GM23338 (cell line): ENCODE measurements around the gene PRSS27. TPM values are rescaled to one million over a fixed set of nuclear protein-coding genes. Genes with fewer than 3 reads are reported as not detected.

ENCODE experiments used
- ATAC-seq: fragments of 200-7000 bp; cut with Tn5 transposase; 3 replicates; pipeline ENCODE4 v1.9.1; 2020
- DNase-seq: peaks from one replicate; pipeline ENCODE4 v3.0.0-alpha.2; 2015; ENCODE audit warnings: low spot score
- H2AFZ ChIP-seq: fragments of 200-600 bp; sonication (generic); 2 replicates; pipeline ENCODE4 v1.8.0; 2016; ENCODE audit warnings: antibody characterized with exemption, mild to moderate bottlenecking, moderate library complexity
- H3F3A ChIP-seq: fragments of 200-600 bp; sonication (generic); replicated peaks from 2 replicates; pipeline ENCODE4 v1.8.0; 2017; ENCODE audit warnings: antibody characterized with exemption, mixed run types, low read depth
- H3K27ac ChIP-seq: fragments of 200-600 bp; sonication (generic); 2 replicates; pipeline ENCODE4 v1.6.1; 2016; ENCODE audit warnings: low read depth
- H3K27me3 ChIP-seq: fragments of 200-600 bp; sonication (generic); 2 replicates; pipeline ENCODE4 v1.8.0; 2016; ENCODE audit warnings: mild to moderate bottlenecking, mixed run types, moderate library complexity; ENCODE audit not compliant: insufficient read depth
- H3K36me3 ChIP-seq: fragments of 200-600 bp; sonication (generic); 2 replicates; pipeline ENCODE4 v1.8.0; 2016; ENCODE audit warnings: mild to moderate bottlenecking; ENCODE audit not compliant: insufficient read depth
- H3K4me1 ChIP-seq: fragments of 200-600 bp; sonication (generic); 2 replicates; pipeline ENCODE4 v1.8.0; 2016; ENCODE audit warnings: mild to moderate bottlenecking, moderate library complexity; ENCODE audit not compliant: insufficient read depth
- H3K4me2 ChIP-seq: fragments of 200-600 bp; sonication (generic); 2 replicates; pipeline ENCODE4 v1.7.1; 2017; ENCODE audit warnings: mixed run types
- H3K4me3 ChIP-seq: fragments of 200-600 bp; sonication (generic); 2 replicates; pipeline ENCODE4 v1.6.1; 2016; ENCODE audit warnings: mixed run types
- H3K79me2 ChIP-seq: fragments of 200-600 bp; sonication (generic); replicated peaks from 2 replicates; pipeline ENCODE4 v1.8.0; 2017; ENCODE audit warnings: mild to moderate bottlenecking; ENCODE audit not compliant: insufficient read depth
- H3K9me2 ChIP-seq: fragments of 200-600 bp; sonication (generic); 2 replicates; pipeline ENCODE4 v1.8.0; 2017; ENCODE audit not compliant: insufficient read depth
- H4K20me1 ChIP-seq: fragments of 200-600 bp; sonication (generic); replicated peaks from 2 replicates; pipeline ENCODE4 v1.8.0; 2017; ENCODE audit warnings: mild to moderate bottlenecking; ENCODE audit not compliant: insufficient read depth
- H3K27ac Mint-ChIP-seq: 2 replicates; pipeline ENCODE4 v1.8.0; 2020; ENCODE audit warnings: inconsistent platforms, mild to moderate bottlenecking, moderate library complexity, mixed read lengths
- H3K27me3 Mint-ChIP-seq: 3 replicates; pipeline ENCODE4 v1.8.0; 2022; ENCODE audit warnings: low read depth, mild to moderate bottlenecking, moderate library complexity, mixed read lengths, inconsistent platforms; ENCODE audit not compliant: insufficient read depth, poor library complexity
- H3K36me3 Mint-ChIP-seq: 3 replicates; pipeline ENCODE4 v1.8.0; 2021; ENCODE audit warnings: low read depth, mild to moderate bottlenecking, inconsistent platforms, moderate library complexity, mixed read lengths
- H3K4me1 Mint-ChIP-seq: 3 replicates; pipeline ENCODE4 v1.8.0; 2020; ENCODE audit warnings: mild to moderate bottlenecking, inconsistent platforms, mixed read lengths
- H3K4me3 Mint-ChIP-seq: 3 replicates; pipeline ENCODE4 v1.8.0; 2021; ENCODE audit warnings: moderate library complexity, mild to moderate bottlenecking, inconsistent platforms, mixed read lengths
- H3K9me3 Mint-ChIP-seq: 3 replicates; pipeline ENCODE4 v1.8.0; 2020; ENCODE audit warnings: moderate library complexity, mild to moderate bottlenecking, inconsistent platforms, mixed read lengths
- CREB1 ChIP-seq: fragments of 250-450 bp; sonication (Bioruptor Pico); IDR thresholded peaks from 2 replicates; pipeline ENCODE4 v1.5.0; 2020; ENCODE audit warnings: low read depth, mild to moderate bottlenecking, moderate library complexity
- CTCF ChIP-seq, 2 experiments: fragments of 200-600 bp in 1 of 2; sonication (generic) in 1 of 2; conservative IDR thresholded peaks; 2 replicates each; pipeline versions ENCODE4 v1.5.1 to v1.6.1; 2016 to 2017; ENCODE audit warnings: antibody characterized with exemption in 2 of 2, low read depth in 2 of 2, mild to moderate bottlenecking in 2 of 2, moderate library complexity in 1 of 2
- ETS1 ChIP-seq: IDR thresholded peaks from 2 replicates; pipeline ENCODE4 v1.6.1; 2016; ENCODE audit warnings: antibody characterized with exemption
- EZH2 ChIP-seq: fragments of 200-600 bp; sonication (generic); IDR thresholded peaks from one replicate; pipeline ENCODE4 v1.8.0; 2017; ENCODE audit warnings: antibody characterized with exemption, mild to moderate bottlenecking, low read depth; ENCODE audit not compliant: unreplicated experiment
- EZH2phosphoT487 ChIP-seq: fragments of 200-600 bp; sonication (generic); IDR thresholded peaks from one replicate; pipeline ENCODE4 v1.8.1; 2018; ENCODE audit warnings: antibody characterized with exemption; ENCODE audit not compliant: unreplicated experiment
- JUNB ChIP-seq: IDR thresholded peaks from one replicate; pipeline ENCODE4 v1.6.1; 2016; ENCODE audit warnings: antibody characterized with exemption; ENCODE audit not compliant: unreplicated experiment
- NANOG ChIP-seq: IDR thresholded peaks from 2 replicates; pipeline ENCODE4 v1.6.1; 2016; ENCODE audit warnings: antibody characterized with exemption, borderline replicate concordance
- POLR2AphosphoS5 ChIP-seq: IDR thresholded peaks from 2 replicates; pipeline ENCODE4 v1.6.1; 2016; ENCODE audit warnings: antibody characterized with exemption, low read depth
- STAT1 ChIP-seq: IDR thresholded peaks from one replicate; pipeline ENCODE4 v1.6.1; 2016; ENCODE audit warnings: antibody characterized with exemption; ENCODE audit not compliant: unreplicated experiment
- ZNF114 ChIP-seq: fragments of 250-450 bp; sonication (Bioruptor Pico); IDR thresholded peaks from 2 replicates; pipeline ENCODE4 v1.5.0; 2020; ENCODE audit warnings: mild to moderate bottlenecking, moderate library complexity
- ZNF331 ChIP-seq: fragments of 250-450 bp; sonication (Bioruptor Pico); IDR thresholded peaks from 2 replicates; pipeline ENCODE4 v1.5.0; 2020; ENCODE audit warnings: low read depth, mild to moderate bottlenecking, moderate library complexity
- ZNF462 ChIP-seq: fragments of 250-450 bp; sonication (Bioruptor Pico); IDR thresholded peaks from 2 replicates; pipeline ENCODE4 v1.5.0; 2020; ENCODE audit warnings: mild to moderate bottlenecking, moderate library complexity
- polyA plus RNA-seq: library from polyadenylated mRNA; unstranded; fragments of >200 nt; fragmentation: Nextera tagmentation; extraction: Ambion mirVana; gene quantifications from 2 replicates; pipeline ENCODE4 v1.2.1, GENCODE V29; 2016
- total RNA-seq: library from RNA; depleted of rRNA; stranded (reverse); fragments of >200 nt; shearing (Covaris generic); gene quantifications from 2 replicates; pipeline ENCODE4 v1.2.3, GENCODE V29; 2014
- TF ChIP-seq, protein P1 (sequence below): IDR thresholded peaks from one replicate; pipeline ENCODE4 v1.6.1; 2018; ENCODE audit warnings: antibody characterized with exemption; ENCODE audit not compliant: unreplicated experiment

Gene PRSS27
- total and polyA plus RNA-seq, 2 experiments from 2014 or later: 0.73 to 1.6 TPM

DNA sequence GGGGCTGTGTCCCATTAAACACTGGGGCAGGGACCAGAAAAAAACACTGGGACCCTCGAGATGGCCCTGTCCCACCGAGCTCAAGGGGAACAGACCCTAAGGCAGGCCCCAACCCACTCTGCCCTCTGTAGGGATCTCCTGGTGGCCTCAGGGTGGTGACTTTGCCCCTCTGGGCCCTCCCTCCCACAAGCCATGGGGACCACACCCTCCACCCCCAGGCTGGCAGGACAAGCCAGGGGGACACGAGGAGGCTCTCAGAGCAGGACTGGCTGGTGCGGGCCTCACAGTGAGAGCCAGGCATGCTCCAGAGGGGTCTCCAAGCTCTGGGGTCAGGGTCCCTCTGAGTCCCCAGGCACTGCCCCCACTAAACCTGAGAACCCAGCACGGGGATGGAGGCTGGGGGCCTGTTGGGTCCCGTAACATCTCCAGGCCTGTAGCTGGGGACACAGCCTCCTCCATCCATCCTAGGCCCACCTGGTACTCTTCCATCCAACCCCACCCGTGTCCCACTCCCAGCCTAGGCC lies 17.9 kb upstream of the PRSS27 start:
- Histone ChIP-seq H2AFZ (no peak overlapping the region), H3K4me1 (no peaks in the 10 kb centered on the region), H3K79me2 (no peaks in the 10 kb centered on the region), H3K36me3 (no peaks in the 10 kb centered on the region), H3K4me3 (no peak overlapping the region), H3K9me2 (no peaks in the 10 kb centered on the region), H3K27me3 (no peaks in the 10 kb centered on the region), H4K20me1 (no peaks in the 10 kb centered on the region), H3K4me2 (no peak overlapping the region), H3F3A (no peaks in the 10 kb centered on the region), H3K27ac (no peak overlapping the region)
- no peaks in the 10 kb centered on the region for H3K9me3 Mint-ChIP-seq
- TF ChIP-seq, protein P1, sequence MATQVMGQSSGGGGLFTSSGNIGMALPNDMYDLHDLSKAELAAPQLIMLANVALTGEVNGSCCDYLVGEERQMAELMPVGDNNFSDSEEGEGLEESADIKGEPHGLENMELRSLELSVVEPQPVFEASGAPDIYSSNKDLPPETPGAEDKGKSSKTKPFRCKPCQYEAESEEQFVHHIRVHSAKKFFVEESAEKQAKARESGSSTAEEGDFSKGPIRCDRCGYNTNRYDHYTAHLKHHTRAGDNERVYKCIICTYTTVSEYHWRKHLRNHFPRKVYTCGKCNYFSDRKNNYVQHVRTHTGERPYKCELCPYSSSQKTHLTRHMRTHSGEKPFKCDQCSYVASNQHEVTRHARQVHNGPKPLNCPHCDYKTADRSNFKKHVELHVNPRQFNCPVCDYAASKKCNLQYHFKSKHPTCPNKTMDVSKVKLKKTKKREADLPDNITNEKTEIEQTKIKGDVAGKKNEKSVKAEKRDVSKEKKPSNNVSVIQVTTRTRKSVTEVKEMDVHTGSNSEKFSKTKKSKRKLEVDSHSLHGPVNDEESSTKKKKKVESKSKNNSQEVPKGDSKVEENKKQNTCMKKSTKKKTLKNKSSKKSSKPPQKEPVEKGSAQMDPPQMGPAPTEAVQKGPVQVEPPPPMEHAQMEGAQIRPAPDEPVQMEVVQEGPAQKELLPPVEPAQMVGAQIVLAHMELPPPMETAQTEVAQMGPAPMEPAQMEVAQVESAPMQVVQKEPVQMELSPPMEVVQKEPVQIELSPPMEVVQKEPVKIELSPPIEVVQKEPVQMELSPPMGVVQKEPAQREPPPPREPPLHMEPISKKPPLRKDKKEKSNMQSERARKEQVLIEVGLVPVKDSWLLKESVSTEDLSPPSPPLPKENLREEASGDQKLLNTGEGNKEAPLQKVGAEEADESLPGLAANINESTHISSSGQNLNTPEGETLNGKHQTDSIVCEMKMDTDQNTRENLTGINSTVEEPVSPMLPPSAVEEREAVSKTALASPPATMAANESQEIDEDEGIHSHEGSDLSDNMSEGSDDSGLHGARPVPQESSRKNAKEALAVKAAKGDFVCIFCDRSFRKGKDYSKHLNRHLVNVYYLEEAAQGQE: no peak
- no peak for TF ChIP-seq ZNF331 (CRISPR knock-in tag)
- TF ChIP-seq POLR2AphosphoS5: no peak
- no peak for TF ChIP-seq CTCF (conservative IDR thresholded peaks at IDR 0.05; ENCODE audit: low read depth in 2 of 2)
- TF ChIP-seq CREB1: no peak
- TF ChIP-seq ZNF462 (CRISPR knock-in tag): no peak
- TF ChIP-seq EZH2phosphoT487: no peak
- TF ChIP-seq ETS1: no peak
- no peak for TF ChIP-seq JUNB
- no peak for TF ChIP-seq NANOG
- TF ChIP-seq EZH2: no peak
- TF ChIP-seq ZNF114 (CRISPR knock-in tag): no peak
- TF ChIP-seq STAT1: no peak
- DNase-seq (no peak), ATAC-seq (no peak)
- H3K4me3 Mint-ChIP-seq: no peak overlapping the region
- H3K36me3 Mint-ChIP-seq: no peaks in the 10 kb centered on the region; the same call in 2 of the 3 replicates
- no peak overlapping the region for H3K27ac Mint-ChIP-seq
- peaks cover 3% of the 10 kb centered on the region; the same call in 1 of the 3 replicates for H3K4me1 Mint-ChIP-seq
- peaks cover 8% of the 10 kb centered on the region for H3K27me3 Mint-ChIP-seq
